ENCODE measurements around the gene MPRIP. TPM values are rescaled to one million over a fixed set of nuclear protein-coding genes. Genes with fewer than 3 reads are reported as not detected.

MPRIP gene
- total RNA-seq, 1 donor from 2014 or later = 392 TPM

DNA sequence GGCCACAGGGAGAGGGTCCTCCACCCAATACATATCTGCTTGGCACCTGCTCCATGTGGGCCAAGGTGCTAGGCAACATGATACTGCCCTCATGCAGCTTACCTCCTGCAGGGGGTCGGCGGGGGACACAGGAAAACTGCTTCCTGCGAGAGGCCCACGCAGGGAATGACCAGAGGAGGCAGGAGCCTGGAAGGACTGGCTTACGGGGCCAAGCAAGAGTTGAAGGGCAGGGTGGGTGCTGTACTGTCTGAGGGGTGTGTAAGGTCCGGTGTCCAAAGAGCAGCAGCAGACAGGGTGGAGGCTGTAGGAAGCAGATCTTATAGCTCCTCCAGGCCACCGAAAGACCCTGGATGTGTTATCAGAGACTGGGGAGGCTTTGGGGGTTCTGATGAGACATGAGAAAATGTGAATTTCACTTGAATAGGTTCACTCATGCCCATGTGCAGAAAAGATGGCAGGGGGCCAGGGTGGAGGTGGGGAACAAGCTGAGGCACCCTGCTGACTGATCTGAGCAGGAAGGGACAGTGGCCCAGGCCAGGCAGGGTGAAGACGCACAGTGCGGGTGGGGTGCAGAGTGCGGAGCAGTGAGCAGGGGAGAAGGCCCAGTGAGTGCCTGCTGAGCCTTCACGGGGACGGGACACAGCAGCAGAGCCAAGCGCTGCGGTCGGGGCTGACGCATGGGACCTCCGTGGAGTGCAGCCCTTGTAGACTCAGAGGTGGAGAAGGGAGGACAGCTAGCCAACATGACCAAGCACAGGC is 186.4 kb downstream of the MPRIP start:
- peak overlapping the region; percentile 23 for H3K4me3 Mint-ChIP-seq (ENCODE audit: unreplicated experiment)
- TF ChIP-seq CTCF (IDR thresholded peaks at IDR 0.05; ENCODE audit: unreplicated experiment) = no peak
- H3K9me3 Mint-ChIP-seq (ENCODE audit: unreplicated experiment) = no peaks in the 10 kb centered on the region
- no peak for DNase-seq (ENCODE audit: low spot score)
- no peaks in the 10 kb centered on the region for H3K4me1 Mint-ChIP-seq (ENCODE audit: unreplicated experiment)
- peaks cover 44% of the 10 kb centered on the region for H3K36me3 Mint-ChIP-seq (ENCODE audit: low read depth, unreplicated experiment)
- H3K27me3 Mint-ChIP-seq (ENCODE audit: unreplicated experiment) = peaks cover 5% of the 10 kb centered on the region
- H3K27ac Mint-ChIP-seq (ENCODE audit: unreplicated experiment) = no peak overlapping the region

DNA sequence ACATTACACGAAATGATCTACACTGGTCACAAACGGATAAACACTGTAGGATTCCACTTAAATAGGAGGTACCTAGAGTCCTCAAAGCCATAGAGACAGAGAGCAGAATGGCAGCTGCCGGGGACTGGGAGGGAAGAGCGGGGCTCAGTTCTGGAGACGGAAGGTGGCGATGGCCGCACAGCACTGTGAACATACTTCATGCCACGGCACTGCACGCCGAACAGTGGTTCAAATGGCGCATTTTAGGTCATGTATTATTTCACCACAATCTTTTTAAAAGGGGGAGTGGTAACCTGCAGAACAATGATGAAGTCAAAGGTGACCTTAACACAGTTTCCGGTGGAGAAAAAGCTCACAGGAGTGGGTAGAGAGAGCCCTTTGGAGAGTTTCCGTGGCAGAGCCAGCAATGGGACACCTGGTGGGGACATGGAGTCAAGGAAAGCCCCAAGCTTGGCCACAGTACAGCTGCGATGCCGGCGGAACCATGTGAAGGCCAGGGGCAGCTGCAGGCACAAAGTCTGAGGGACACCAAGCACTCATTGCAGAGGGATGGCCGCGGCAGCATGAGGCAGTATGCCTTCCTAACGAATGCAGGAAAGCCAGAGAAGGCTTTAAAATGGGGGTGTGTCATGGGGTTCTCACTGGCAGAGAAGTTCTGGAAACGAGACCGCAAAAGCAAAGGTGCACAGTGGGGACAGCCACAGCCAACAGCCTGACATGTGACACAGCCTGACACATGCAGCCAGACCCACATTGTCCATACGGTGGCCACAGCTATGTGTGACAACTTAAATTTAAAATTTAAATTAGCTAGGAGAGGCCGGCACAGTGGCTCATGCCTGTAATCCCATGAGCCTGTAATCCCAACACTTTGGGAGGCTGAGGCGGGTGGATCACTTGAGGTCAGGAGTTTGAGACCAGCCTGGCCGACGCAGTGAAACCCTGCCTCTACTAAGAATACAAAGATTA is 187.4 kb downstream of the MPRIP start:
- TF ChIP-seq CTCF (IDR thresholded peaks at IDR 0.05; ENCODE audit: unreplicated experiment) = no peak
- Mint-ChIP-seq H3K9me3 (ENCODE audit: unreplicated experiment) (no peaks in the 10 kb centered on the region), H3K27me3 (ENCODE audit: unreplicated experiment) (peaks cover 5% of the 10 kb centered on the region), H3K27ac (ENCODE audit: unreplicated experiment) (no peak overlapping the region), H3K36me3 (ENCODE audit: low read depth, unreplicated experiment) (peaks cover 40% of the 10 kb centered on the region), H3K4me1 (ENCODE audit: unreplicated experiment) (no peaks in the 10 kb centered on the region), H3K4me3 (ENCODE audit: unreplicated experiment) (no peak overlapping the region)
- no peak for DNase-seq (ENCODE audit: low spot score)

DNA sequence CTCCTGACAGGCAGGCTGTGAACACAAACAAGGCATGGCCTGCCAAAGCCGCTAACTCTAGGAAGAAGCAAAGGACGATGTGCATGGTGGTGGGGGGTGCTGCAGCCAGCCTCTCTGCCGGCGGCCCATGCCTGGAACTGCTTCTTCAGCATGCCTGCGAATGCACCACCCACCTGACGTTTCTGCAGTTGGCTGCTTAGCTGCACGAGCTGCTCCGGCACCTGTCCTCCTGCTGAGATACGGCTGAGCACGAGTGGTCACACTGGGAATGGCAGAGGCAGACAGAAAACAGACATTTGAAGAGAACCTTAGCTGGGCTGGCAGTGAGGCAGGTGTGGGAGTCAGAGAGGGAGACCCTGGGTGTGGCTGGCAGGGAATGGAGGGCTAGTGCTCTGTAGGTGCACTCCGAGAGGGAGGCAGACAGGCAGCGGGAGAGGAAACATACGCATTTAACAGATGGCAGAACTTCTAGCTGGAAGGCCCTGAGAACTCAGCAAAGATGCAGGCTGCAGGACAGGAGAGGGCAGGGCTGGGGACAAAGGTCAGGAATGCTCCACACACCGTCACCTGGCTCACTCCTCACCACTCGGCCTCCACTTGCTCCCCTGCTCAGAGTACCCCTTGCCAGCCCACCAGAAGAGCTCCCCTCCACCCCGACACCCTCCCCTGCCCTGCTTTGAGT is 189.5 kb downstream of the MPRIP start:
- H3K27ac Mint-ChIP-seq (ENCODE audit: unreplicated experiment) = no peak overlapping the region
- H3K4me1 Mint-ChIP-seq (ENCODE audit: unreplicated experiment) = peaks cover 8% of the 10 kb centered on the region
- H3K36me3 Mint-ChIP-seq (ENCODE audit: low read depth, unreplicated experiment) = peaks cover 33% of the 10 kb centered on the region
- H3K27me3 Mint-ChIP-seq (ENCODE audit: unreplicated experiment) = peaks cover 5% of the 10 kb centered on the region
- no peak overlapping the region for H3K4me3 Mint-ChIP-seq (ENCODE audit: unreplicated experiment)
- no peak for TF ChIP-seq CTCF (IDR thresholded peaks at IDR 0.05; ENCODE audit: unreplicated experiment)
- H3K9me3 Mint-ChIP-seq (ENCODE audit: unreplicated experiment) = no peaks in the 10 kb centered on the region
- DNase-seq (ENCODE audit: low spot score) = no peak

GRCh38 chr17:17232303-17232621 is 190.0 kb downstream of the MPRIP start:
- H3K4me3 Mint-ChIP-seq (ENCODE audit: unreplicated experiment) = no peak overlapping the region
- no peak for DNase-seq (ENCODE audit: low spot score)
- no peaks in the 10 kb centered on the region for H3K9me3 Mint-ChIP-seq (ENCODE audit: unreplicated experiment)
- H3K27ac Mint-ChIP-seq (ENCODE audit: unreplicated experiment) = no peak overlapping the region
- H3K27me3 Mint-ChIP-seq (ENCODE audit: unreplicated experiment) = peaks cover 5% of the 10 kb centered on the region
- peaks cover 33% of the 10 kb centered on the region for H3K36me3 Mint-ChIP-seq (ENCODE audit: low read depth, unreplicated experiment)
- H3K4me1 Mint-ChIP-seq (ENCODE audit: unreplicated experiment) = peaks cover 8% of the 10 kb centered on the region
- no peak for TF ChIP-seq CTCF (IDR thresholded peaks at IDR 0.05; ENCODE audit: unreplicated experiment)
